NCI-H2081 (cell line): ENCODE measurements around the gene UPB1.
"Not testable (repeated sequence)": the region's sequence is repeated elsewhere in the genome, so short reads cannot be mapped to it uniquely, and the experiment has no call there.

Experiments
- DNase-seq, 2 experiments: peaks; one replicate each; lab custom pipeline; 2025; lab: John Stamatoyannopoulos, UW

The UPB1 gene

GRCh38 chr22:24482575-24482974 is 12.6 kb upstream of the UPB1 start:
- peak in 1 of 2 experiments; percentile 8 for DNase-seq

GRCh38 chr22:24482998-24483397 is 12.1 kb upstream of the UPB1 start:
- DNase-seq = no peak

- no peak for DNase-seq
Measured at GRCh38 chr22:24483976-24484545, 11.1 kb upstream of the UPB1 start.

GRCh38 chr22:24485170-24485569 is 10.0 kb upstream of the UPB1 start:
- no peak for DNase-seq

- DNase-seq = no peak
Measured at GRCh38 chr22:24485608-24486007, 9.5 kb upstream of the UPB1 start.

GRCh38 chr22:24486501-24486921 is 8.6 kb upstream of the UPB1 start:
- DNase-seq = no peak

- DNase-seq = no peak
Measured at GRCh38 chr22:24489011-24489410, 6.1 kb upstream of the UPB1 start.

GRCh38 chr22:24489434-24489833 is 5.7 kb upstream of the UPB1 start:
- not testable (repeated sequence) for DNase-seq

- DNase-seq = no peak
Measured at GRCh38 chr22:24492391-24492790, 2.7 kb upstream of the UPB1 start.

GRCh38 chr22:24494167-24494527 is 985 bp upstream of the UPB1 start:
- DNase-seq = no peak

- DNase-seq = no peak
Measured at GRCh38 chr22:24495365-24495675, 188 bp downstream of the UPB1 start.

GRCh38 chr22:24496234-24496633 is 1.1 kb downstream of the UPB1 start:
- no peak for DNase-seq

GRCh38 chr22:24496661-24497060 is 1.5 kb downstream of the UPB1 start:
- no peak for DNase-seq

GRCh38 chr22:24497841-24498258 is 2.7 kb downstream of the UPB1 start:
- DNase-seq = no peak

- no peak for DNase-seq
Measured at GRCh38 chr22:24498824-24499223, 3.7 kb downstream of the UPB1 start.

GRCh38 chr22:24499706-24500276 is 4.7 kb downstream of the UPB1 start:
- DNase-seq = no peak

GRCh38 chr22:24500277-24500820 is 5.2 kb downstream of the UPB1 start:
- no peak for DNase-seq

GRCh38 chr22:24501301-24502005 is 6.3 kb downstream of the UPB1 start:
- DNase-seq = no peak

- no peak for DNase-seq
Measured at GRCh38 chr22:24502034-24502433, 6.9 kb downstream of the UPB1 start.

- no peak for DNase-seq
Measured at GRCh38 chr22:24502541-24502940, 7.4 kb downstream of the UPB1 start.

GRCh38 chr22:24503137-24503842 is 8.2 kb downstream of the UPB1 start:
- peak; percentile 12 to 14 for DNase-seq

- no peak for DNase-seq
Measured at GRCh38 chr22:24503843-24504338, 8.8 kb downstream of the UPB1 start.

GRCh38 chr22:24504540-24504939 is 9.4 kb downstream of the UPB1 start:
- no peak for DNase-seq
